ENCODE results near the gene MAP4K3.

MAP4K3 gene

GRCh38 chr2:39455826-39456225 lies 18.7 kb upstream of the MAP4K3 start:
- ATAC-seq: no peak
- TF ChIP-seq TSHZ2 (CRISPR knock-in tag; IDR thresholded peaks at IDR 0.05) (no peak), PPARA (CRISPR knock-in tag; IDR thresholded peaks at IDR 0.05; ENCODE audit: borderline replicate concordance) (no peak), ARNTL (CRISPR knock-in tag; IDR thresholded peaks at IDR 0.05; ENCODE audit: borderline replicate concordance, low read depth) (no peak), SNAI2 (CRISPR knock-in tag; IDR thresholded peaks at IDR 0.05) (no peak), ZNF565 (CRISPR knock-in tag; conservative IDR thresholded peaks at IDR 0.05; ENCODE audit: low read depth) (no peak), ESRRG (CRISPR knock-in tag; IDR thresholded peaks at IDR 0.05) (no peak), ZC3H10 (CRISPR knock-in tag; IDR thresholded peaks at IDR 0.05) (no peak), GLIS3 (CRISPR knock-in tag; IDR thresholded peaks at IDR 0.05) (no peak), POU6F1 (CRISPR knock-in tag; IDR thresholded peaks at IDR 0.05; ENCODE audit: borderline replicate concordance, low read depth) (no peak), CREB5 (CRISPR knock-in tag; IDR thresholded peaks at IDR 0.05; ENCODE audit: low read depth) (no peak), OSR1 (CRISPR knock-in tag; IDR thresholded peaks at IDR 0.05) (no peak), TCF4 (CRISPR knock-in tag; IDR thresholded peaks at IDR 0.05; ENCODE audit: borderline replicate concordance) (no peak)

- no peak for TF ChIP-seq ESRRG (CRISPR knock-in tag; IDR thresholded peaks at IDR 0.05)
- no peak for TF ChIP-seq OSR1 (CRISPR knock-in tag; IDR thresholded peaks at IDR 0.05)
- no peak for TF ChIP-seq CSRNP3 (CRISPR knock-in tag; IDR thresholded peaks at IDR 0.05)
- no peak for TF ChIP-seq ZC3H10 (CRISPR knock-in tag; IDR thresholded peaks at IDR 0.05)
- no peak for TF ChIP-seq ISL1 (CRISPR knock-in tag; IDR thresholded peaks at IDR 0.05)
- TF ChIP-seq PPARA (CRISPR knock-in tag; IDR thresholded peaks at IDR 0.05; ENCODE audit: borderline replicate concordance): no peak
- TF ChIP-seq TCF4 (CRISPR knock-in tag; IDR thresholded peaks at IDR 0.05; ENCODE audit: borderline replicate concordance): no peak
- no peak for TF ChIP-seq POU6F1 (CRISPR knock-in tag; IDR thresholded peaks at IDR 0.05; ENCODE audit: borderline replicate concordance, low read depth)
- no peak for TF ChIP-seq BACH2 (CRISPR knock-in tag; IDR thresholded peaks at IDR 0.05; ENCODE audit: borderline replicate concordance)
- no peak for TF ChIP-seq TOX (CRISPR knock-in tag; IDR thresholded peaks at IDR 0.05; ENCODE audit: borderline replicate concordance)
- no peak for TF ChIP-seq ZNF8 (CRISPR knock-in tag; IDR thresholded peaks at IDR 0.05)
- TF ChIP-seq CSDC2 (CRISPR knock-in tag; IDR thresholded peaks at IDR 0.05): no peak
- no peak for TF ChIP-seq ZFP3 (CRISPR knock-in tag; IDR thresholded peaks at IDR 0.05)
- no peak for TF ChIP-seq CREB5 (CRISPR knock-in tag; IDR thresholded peaks at IDR 0.05; ENCODE audit: low read depth)
- TF ChIP-seq PATZ1 (CRISPR knock-in tag; IDR thresholded peaks at IDR 0.05; ENCODE audit: borderline replicate concordance): no peak
- TF ChIP-seq GLIS3 (CRISPR knock-in tag; IDR thresholded peaks at IDR 0.05): no peak
- ATAC-seq: no peak
These were observed 15.3 kb upstream of the MAP4K3 start for GRCh38 chr2:39452396-39452795.
